ENCODE data around the gene FBN3.

FBN3 gene

GRCh38 chr19:8087876-8088275 lies 61.5 kb downstream of the FBN3 start:
- no peak for DNase-seq

GRCh38 chr19:8086849-8087248 lies 62.5 kb downstream of the FBN3 start:
- no peak for DNase-seq

- peak; percentile 62 for DNase-seq
Measured at GRCh38 chr19:8085598-8086408, 63.6 kb downstream of the FBN3 start.

- no peak for DNase-seq
Measured at GRCh38 chr19:8084152-8084551, 65.2 kb downstream of the FBN3 start.

- no peak for DNase-seq
Measured at GRCh38 chr19:8083141-8083540, 66.3 kb downstream of the FBN3 start.

- no peak for DNase-seq
Measured at GRCh38 chr19:8081569-8082550, 67.5 kb downstream of the FBN3 start.

- no peak for DNase-seq
Measured at GRCh38 chr19:8080832-8081231, 68.6 kb downstream of the FBN3 start.

GRCh38 chr19:8079988-8080387 lies 69.4 kb downstream of the FBN3 start:
- DNase-seq: no peak

GRCh38 chr19:8075158-8076074 lies 74.0 kb downstream of the FBN3 start:
- no peak for DNase-seq

- DNase-seq: no peak
Measured at GRCh38 chr19:8074501-8074900, 74.9 kb downstream of the FBN3 start.

GRCh38 chr19:8071912-8072311 lies 77.5 kb downstream of the FBN3 start:
- no peak for DNase-seq

GRCh38 chr19:8069096-8069973 lies 80.1 kb downstream of the FBN3 start:
- DNase-seq: no peak

- no peak for DNase-seq
Measured at GRCh38 chr19:8065875-8066261, 83.5 kb downstream of the FBN3 start.

GRCh38 chr19:8064911-8065874 lies 84.2 kb downstream of the FBN3 start:
- DNase-seq: no peak

- no peak for DNase-seq
Measured at GRCh38 chr19:8057545-8058270, 91.7 kb downstream of the FBN3 start.

GRCh38 chr19:8056533-8056932 lies 92.9 kb downstream of the FBN3 start:
- no peak for DNase-seq

- no peak for DNase-seq
Measured at GRCh38 chr19:8054169-8054568, 95.2 kb downstream of the FBN3 start.

GRCh38 chr19:8052464-8052859 lies 96.9 kb downstream of the FBN3 start, which contains the start of gene CCL25:
TSS of gene CCL25 (plus strand) at chr19:8052760. CDS start at chr19:8053050, 290 bp downstream.
- no peak for DNase-seq

- no peak for DNase-seq
Measured at GRCh38 chr19:8050274-8051096, 98.9 kb downstream of the FBN3 start.

Data from NCI-H510A (cell line).